ENCODE results near the gene RCBTB1.

Gene RCBTB1

DNA sequence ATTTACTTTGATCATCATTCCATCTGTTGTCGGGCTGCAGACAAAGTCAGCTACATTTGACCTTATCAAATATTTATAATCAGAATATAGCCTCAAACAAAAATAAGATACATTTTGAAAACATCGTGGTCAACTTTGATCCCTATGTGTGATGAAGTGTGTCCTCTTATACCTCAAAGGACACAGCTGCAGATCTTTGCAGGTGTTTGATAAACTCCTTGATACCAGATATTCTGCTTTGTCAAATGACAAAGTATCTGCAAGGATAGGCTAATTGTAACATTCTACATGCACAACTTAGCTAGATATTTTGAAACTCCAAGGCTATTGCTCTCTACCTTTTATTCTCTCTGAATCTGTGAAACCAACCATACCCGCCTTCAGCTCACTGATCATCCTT, 45.6 kb downstream of the RCBTB1 start:
- no peak for TF ChIP-seq POLR2AphosphoS5 (IDR thresholded peaks at IDR 0.05; ENCODE audit: low read depth, low read length)

DNA sequence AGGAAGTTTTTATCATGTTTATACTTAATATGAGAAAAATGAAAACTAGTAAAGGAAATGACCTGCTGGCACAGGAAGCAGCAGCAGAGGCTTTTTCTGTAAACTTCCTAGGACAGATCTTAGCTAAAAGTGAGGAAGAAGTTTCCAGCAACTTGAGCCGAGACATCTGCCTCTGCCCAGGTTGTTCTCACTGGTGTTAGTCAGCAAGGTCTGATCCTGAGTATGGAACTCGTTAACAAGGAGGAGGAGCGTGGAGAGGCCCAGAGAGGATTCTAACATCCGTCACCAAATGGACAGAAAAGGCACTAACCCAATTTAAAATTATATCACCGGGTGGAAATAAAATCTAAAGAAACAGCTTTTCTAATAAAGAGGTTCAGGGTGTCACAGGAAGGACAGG, 46.0 kb downstream of the RCBTB1 start:
- TF ChIP-seq TAF1 (IDR thresholded peaks at IDR 0.05; ENCODE audit: borderline replicate concordance, insufficient read depth, low read length) (no peak), POLR2AphosphoS5 (IDR thresholded peaks at IDR 0.05; ENCODE audit: low read depth, low read length) (no peak), SIN3A (IDR thresholded peaks at IDR 0.05; ENCODE audit: borderline replicate concordance, insufficient read depth, low read length) (no peak), FOXP2 (optimal IDR thresholded peaks at IDR 0.05; ENCODE audit: borderline replicate concordance, extremely low read depth, extremely low read length, insufficient read depth) (no peak)
- TF ChIP-seq, protein P1, sequence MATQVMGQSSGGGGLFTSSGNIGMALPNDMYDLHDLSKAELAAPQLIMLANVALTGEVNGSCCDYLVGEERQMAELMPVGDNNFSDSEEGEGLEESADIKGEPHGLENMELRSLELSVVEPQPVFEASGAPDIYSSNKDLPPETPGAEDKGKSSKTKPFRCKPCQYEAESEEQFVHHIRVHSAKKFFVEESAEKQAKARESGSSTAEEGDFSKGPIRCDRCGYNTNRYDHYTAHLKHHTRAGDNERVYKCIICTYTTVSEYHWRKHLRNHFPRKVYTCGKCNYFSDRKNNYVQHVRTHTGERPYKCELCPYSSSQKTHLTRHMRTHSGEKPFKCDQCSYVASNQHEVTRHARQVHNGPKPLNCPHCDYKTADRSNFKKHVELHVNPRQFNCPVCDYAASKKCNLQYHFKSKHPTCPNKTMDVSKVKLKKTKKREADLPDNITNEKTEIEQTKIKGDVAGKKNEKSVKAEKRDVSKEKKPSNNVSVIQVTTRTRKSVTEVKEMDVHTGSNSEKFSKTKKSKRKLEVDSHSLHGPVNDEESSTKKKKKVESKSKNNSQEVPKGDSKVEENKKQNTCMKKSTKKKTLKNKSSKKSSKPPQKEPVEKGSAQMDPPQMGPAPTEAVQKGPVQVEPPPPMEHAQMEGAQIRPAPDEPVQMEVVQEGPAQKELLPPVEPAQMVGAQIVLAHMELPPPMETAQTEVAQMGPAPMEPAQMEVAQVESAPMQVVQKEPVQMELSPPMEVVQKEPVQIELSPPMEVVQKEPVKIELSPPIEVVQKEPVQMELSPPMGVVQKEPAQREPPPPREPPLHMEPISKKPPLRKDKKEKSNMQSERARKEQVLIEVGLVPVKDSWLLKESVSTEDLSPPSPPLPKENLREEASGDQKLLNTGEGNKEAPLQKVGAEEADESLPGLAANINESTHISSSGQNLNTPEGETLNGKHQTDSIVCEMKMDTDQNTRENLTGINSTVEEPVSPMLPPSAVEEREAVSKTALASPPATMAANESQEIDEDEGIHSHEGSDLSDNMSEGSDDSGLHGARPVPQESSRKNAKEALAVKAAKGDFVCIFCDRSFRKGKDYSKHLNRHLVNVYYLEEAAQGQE (IDR thresholded peaks at IDR 0.05; ENCODE audit: insufficient read depth in 1 of 2, low read depth in 2 of 2, low read length in 2 of 2), result no peak

DNA sequence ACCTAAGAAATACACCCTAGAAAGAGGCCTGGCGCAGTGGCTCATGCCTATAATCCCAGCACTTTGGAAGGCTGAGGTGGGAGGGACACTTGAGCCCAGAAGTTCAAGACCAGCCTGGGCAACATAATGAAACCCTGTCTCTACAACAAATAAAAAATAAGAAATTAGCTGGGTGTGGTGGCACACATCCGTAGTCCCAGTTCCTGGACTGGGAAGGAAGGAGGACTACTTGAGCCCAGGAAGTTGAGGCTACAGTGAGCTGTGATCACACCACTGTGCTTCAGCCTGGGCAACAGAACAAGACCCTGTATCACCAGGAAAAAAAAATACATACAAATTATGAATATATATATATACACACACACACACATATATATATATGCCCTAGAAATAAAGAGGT, 47.0 kb downstream of the RCBTB1 start:
- TF ChIP-seq, protein P1 (IDR thresholded peaks at IDR 0.05; ENCODE audit: insufficient read depth in 1 of 2, low read depth in 2 of 2, low read length in 2 of 2), result no peak
- TF ChIP-seq FOXP2 (optimal IDR thresholded peaks at IDR 0.05; ENCODE audit: borderline replicate concordance, extremely low read depth, extremely low read length, insufficient read depth), result no peak
- TF ChIP-seq POLR2AphosphoS5 (IDR thresholded peaks at IDR 0.05; ENCODE audit: low read depth, low read length), result no peak

DNA sequence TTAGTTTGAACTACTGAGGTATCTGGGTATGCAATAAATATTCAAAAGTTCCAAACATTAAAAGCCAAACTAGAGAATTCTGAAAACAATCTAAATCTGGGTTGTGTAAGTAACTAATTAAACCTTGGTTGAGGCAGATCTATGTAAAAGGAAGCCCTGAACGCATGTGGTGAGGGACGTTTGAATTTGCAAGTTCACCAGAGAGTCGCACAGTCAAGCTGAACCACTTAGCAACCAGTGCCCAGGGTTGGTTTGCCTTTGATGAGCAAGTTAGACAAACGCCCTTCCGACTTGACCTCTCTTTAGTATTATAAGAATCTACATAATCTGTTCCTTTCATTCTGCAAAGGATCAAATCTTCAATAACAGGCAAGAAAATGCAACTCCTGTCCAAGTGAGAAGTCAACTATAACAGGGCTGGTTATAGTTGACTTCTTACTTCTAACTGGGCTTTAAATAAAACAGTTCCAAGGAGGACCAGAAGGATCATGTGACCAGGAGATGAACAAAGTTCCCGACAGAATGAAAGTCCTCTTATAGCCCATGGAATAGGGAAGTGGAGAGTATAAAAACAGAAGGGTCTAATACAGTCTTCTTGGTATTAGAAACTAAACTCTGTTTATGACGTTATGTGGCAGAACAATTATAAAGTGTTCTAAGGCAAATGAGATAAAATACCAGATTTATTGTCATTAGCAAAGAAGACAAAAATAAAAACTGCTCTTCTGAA, 49.0 kb downstream of the RCBTB1 start:
- TF ChIP-seq SIN3A (IDR thresholded peaks at IDR 0.05; ENCODE audit: borderline replicate concordance, insufficient read depth, low read length), result no peak
- TF ChIP-seq TAF1 (IDR thresholded peaks at IDR 0.05; ENCODE audit: borderline replicate concordance, insufficient read depth, low read length), result no peak
- no peak for TF ChIP-seq POLR2AphosphoS5 (IDR thresholded peaks at IDR 0.05; ENCODE audit: low read depth, low read length)
- no peak for TF ChIP-seq FOXP2 (optimal IDR thresholded peaks at IDR 0.05; ENCODE audit: borderline replicate concordance, extremely low read depth, extremely low read length, insufficient read depth)
- TF ChIP-seq, protein P1 (IDR thresholded peaks at IDR 0.05; ENCODE audit: insufficient read depth in 1 of 2, low read depth in 2 of 2, low read length in 2 of 2), result no peak

DNA sequence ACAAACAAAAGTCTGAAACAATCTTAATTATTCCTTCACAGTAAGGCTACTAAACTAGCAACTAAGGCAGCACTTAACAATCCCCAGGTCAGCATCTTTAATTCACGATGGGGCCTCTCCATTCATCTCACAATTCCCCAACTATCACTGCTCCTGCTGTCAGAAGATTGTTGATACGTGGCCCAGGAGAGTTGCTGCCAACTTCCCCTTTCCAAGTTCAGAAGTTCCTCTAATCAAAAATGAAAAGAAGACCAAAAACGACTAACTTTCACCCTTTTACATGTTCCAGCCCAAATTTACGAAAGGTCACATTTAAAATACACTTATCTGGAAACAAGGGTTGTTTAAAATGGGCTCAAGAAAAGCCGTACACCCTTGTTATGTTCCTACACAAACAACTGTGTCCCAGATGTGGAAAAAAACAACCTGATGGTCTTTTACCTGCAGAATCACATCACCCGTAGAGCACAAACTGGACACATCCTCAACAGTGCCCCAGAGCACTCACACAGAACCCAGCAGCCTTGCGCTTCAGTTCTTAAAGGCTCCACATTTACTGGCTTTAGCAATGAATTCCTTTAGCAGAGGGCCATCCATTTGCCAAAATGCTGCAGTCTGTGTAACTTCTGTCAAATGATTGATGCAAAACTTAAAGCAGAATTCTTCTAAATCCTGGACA, 51.6 kb downstream of the RCBTB1 start:
- TF ChIP-seq FOXP2 (optimal IDR thresholded peaks at IDR 0.05; ENCODE audit: borderline replicate concordance, extremely low read depth, extremely low read length, insufficient read depth), result no peak
- no peak for TF ChIP-seq TAF1 (IDR thresholded peaks at IDR 0.05; ENCODE audit: borderline replicate concordance, insufficient read depth, low read length)
- TF ChIP-seq SIN3A (IDR thresholded peaks at IDR 0.05; ENCODE audit: borderline replicate concordance, insufficient read depth, low read length), result no peak
- TF ChIP-seq POLR2AphosphoS5 (IDR thresholded peaks at IDR 0.05; ENCODE audit: low read depth, low read length), result no peak
- TF ChIP-seq, protein P1 (IDR thresholded peaks at IDR 0.05; ENCODE audit: insufficient read depth in 1 of 2, low read depth in 2 of 2, low read length in 2 of 2), result no peak
